ENCODE results near the gene HGS. TPM values are rescaled to one million over a fixed set of nuclear protein-coding genes. Genes with fewer than 3 reads are reported as not detected.
"Not testable (repeated sequence)": the region's sequence is repeated elsewhere in the genome, so short reads cannot be mapped to it uniquely, and the experiment has no call there.

The HGS gene
- total RNA-seq, 1 donor from 2014 or later = 215 TPM

- H3K4me3 ChIP-seq (ENCODE audit: low read depth, low read length); H3K36me3 ChIP-seq (ENCODE audit: control insufficient read depth, insufficient read depth, low read length); DNase-seq (ENCODE audit: low read depth); H3K27me3 ChIP-seq (ENCODE audit: control insufficient read depth, insufficient read depth, low read length): not testable (repeated sequence)
- TF ChIP-seq CTCF (IDR thresholded peaks at IDR 0.05; ENCODE audit: insufficient read depth, low read length, poor library complexity, severe bottlenecking) = peak; percentile 36
Measured at GRCh38 chr17:81675515-81676221, 8.1 kb upstream of the HGS start.

GRCh38 chr17:81676906-81677305, 6.9 kb upstream of the HGS start:
- DNase-seq (ENCODE audit: low read depth) = no peak
- no peaks in the 10 kb centered on the region for H3K36me3 ChIP-seq (ENCODE audit: control insufficient read depth, insufficient read depth, low read length)
- no peaks in the 10 kb centered on the region for H3K27me3 ChIP-seq (ENCODE audit: control insufficient read depth, insufficient read depth, low read length)
- H3K4me3 ChIP-seq (ENCODE audit: low read depth, low read length) = no peak overlapping the region
- TF ChIP-seq CTCF (IDR thresholded peaks at IDR 0.05; ENCODE audit: insufficient read depth, low read length, poor library complexity, severe bottlenecking) = no peak

- no peak for DNase-seq (ENCODE audit: low read depth)
- TF ChIP-seq CTCF (IDR thresholded peaks at IDR 0.05; ENCODE audit: insufficient read depth, low read length, poor library complexity, severe bottlenecking) = no peak
Measured at GRCh38 chr17:81680150-81680549, 3.7 kb upstream of the HGS start.

GRCh38 chr17:81681672-81682071, 2.1 kb upstream of the HGS start:
- TF ChIP-seq CTCF (IDR thresholded peaks at IDR 0.05; ENCODE audit: insufficient read depth, low read length, poor library complexity, severe bottlenecking) = no peak
- Histone ChIP-seq H3K36me3 (ENCODE audit: control insufficient read depth, insufficient read depth, low read length) (peaks cover 2% of the 10 kb centered on the region), H3K4me3 (ENCODE audit: low read depth, low read length) (no peak overlapping the region), H3K27me3 (ENCODE audit: control insufficient read depth, insufficient read depth, low read length) (no peaks in the 10 kb centered on the region)
- peak; percentile 31 for DNase-seq (ENCODE audit: low read depth)

More at GRCh38 chr17:81680150-81680549, 3.7 kb upstream of the HGS start:
- Histone ChIP-seq H3K4me3 (ENCODE audit: low read depth, low read length) (no peak overlapping the region), H3K27me3 (ENCODE audit: control insufficient read depth, insufficient read depth, low read length) (no peaks in the 10 kb centered on the region), H3K36me3 (ENCODE audit: control insufficient read depth, insufficient read depth, low read length) (no peaks in the 10 kb centered on the region)

- no peak for DNase-seq (ENCODE audit: low read depth)
- H3K36me3 ChIP-seq (ENCODE audit: control insufficient read depth, insufficient read depth, low read length) = peaks cover 2% of the 10 kb centered on the region
- no peak for TF ChIP-seq CTCF (IDR thresholded peaks at IDR 0.05; ENCODE audit: insufficient read depth, low read length, poor library complexity, severe bottlenecking)
- H3K4me3 ChIP-seq (ENCODE audit: low read depth, low read length) = peak overlapping the region; percentile 96
- no peaks in the 10 kb centered on the region for H3K27me3 ChIP-seq (ENCODE audit: control insufficient read depth, insufficient read depth, low read length)
Measured at GRCh38 chr17:81682565-81683207, 1.1 kb upstream of the HGS start.

Data from kidney epithelial cell (primary cell).